Calu3 (cell line): Measurements from ENCODE around the gene ARHGAP5. TPM values are rescaled to one million over a fixed set of nuclear protein-coding genes. Genes with fewer than 3 reads are reported as not detected.
A peak's percentile ranks its signal among the peaks of the same experiment; 100 is the strongest.

Experiments
- BruUV-seq: library from RNA; stranded (reverse); fragments of 400-500 nt; replicated peaks from 2 replicates; lab custom pipeline; 2021; lab: Mats Ljungman, UMichigan
- CTCF ChIA-PET: fragments of 300-600 bp; sonication (Branson Sonifier 250); formaldehyde crosslinking; loops from one replicate; lab custom pipeline; 2022; ENCODE audit warnings: antibody characterized with exemption; lab: Charles Lee
- DNase-seq: peaks from one replicate; pipeline ENCODE4 v3.0.0; 2022
- H3K27ac Mint-ChIP-seq: one replicate; pipeline ENCODE4 v1.8.0; 2022; ENCODE audit warnings: mixed read lengths; ENCODE audit not compliant: unreplicated experiment
- H3K27me3 Mint-ChIP-seq: one replicate; pipeline ENCODE4 v1.8.0; 2022; ENCODE audit warnings: mixed read lengths; ENCODE audit not compliant: unreplicated experiment
- H3K36me3 Mint-ChIP-seq: one replicate; pipeline ENCODE4 v1.8.0; 2022; ENCODE audit warnings: mild to moderate bottlenecking, moderate library complexity, mixed read lengths; ENCODE audit not compliant: insufficient read depth, unreplicated experiment
- H3K4me1 Mint-ChIP-seq: one replicate; pipeline ENCODE4 v1.8.0; 2022; ENCODE audit warnings: mild to moderate bottlenecking, low read depth, mixed read lengths; ENCODE audit not compliant: unreplicated experiment
- H3K4me3 Mint-ChIP-seq: one replicate; pipeline ENCODE4 v1.8.0; 2022; ENCODE audit warnings: mild to moderate bottlenecking, low read depth, moderate library complexity, mixed read lengths; ENCODE audit not compliant: unreplicated experiment
- H3K9me3 Mint-ChIP-seq: one replicate; pipeline ENCODE4 v1.8.0; 2022; ENCODE audit warnings: low read depth, mixed read lengths; ENCODE audit not compliant: unreplicated experiment
- intact Hi-C: fragments of 100-400 bp; cut with micrococcal nuclease; formaldehyde crosslinking; loops from one replicate; pipeline ENCODE4 v1.10.0; 2022; ENCODE audit not compliant: unreplicated experiment
- total RNA-seq: library from RNA; stranded (reverse); gene quantifications from 2 replicates; pipeline ENCODE4 v1.2.3, GENCODE V29; 2022
- TF ChIP-seq, protein P1 (sequence below): fragments of 200-600 bp; IDR thresholded peaks from one replicate; pipeline ENCODE4 v1.8.0; 2022; ENCODE audit warnings: antibody characterized with exemption; ENCODE audit not compliant: unreplicated experiment

The ARHGAP5 gene
- total RNA-seq, 1 experiment from 2014 or later, result 132 TPM

DNA sequence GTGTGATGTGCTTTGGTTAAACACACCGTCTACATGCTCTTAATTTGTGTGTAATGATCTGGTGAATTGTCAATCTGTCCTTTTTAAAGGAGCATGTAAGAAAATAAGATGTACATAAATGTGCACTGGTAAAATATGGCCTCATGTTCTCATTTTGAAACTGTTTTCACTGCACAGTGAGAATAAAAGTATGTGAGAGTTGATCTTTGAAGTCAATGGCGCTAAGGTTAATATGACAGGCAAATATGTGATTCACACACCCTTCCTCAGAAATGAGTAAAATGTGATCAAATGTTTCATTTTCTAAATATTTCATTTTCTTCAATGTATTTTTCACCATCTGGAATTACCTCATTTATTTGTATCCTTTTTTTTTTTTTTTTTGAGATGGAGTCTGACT is 116.4 kb downstream of the ARHGAP5 start:
- Mint-ChIP-seq H3K27me3 (no peaks in the 10 kb centered on the region), H3K36me3 (no peaks in the 10 kb centered on the region), H3K27ac (no peak overlapping the region), H3K9me3 (no peaks in the 10 kb centered on the region), H3K4me1 (no peaks in the 10 kb centered on the region), H3K4me3 (no peak overlapping the region)
- TF ChIP-seq, protein P1, sequence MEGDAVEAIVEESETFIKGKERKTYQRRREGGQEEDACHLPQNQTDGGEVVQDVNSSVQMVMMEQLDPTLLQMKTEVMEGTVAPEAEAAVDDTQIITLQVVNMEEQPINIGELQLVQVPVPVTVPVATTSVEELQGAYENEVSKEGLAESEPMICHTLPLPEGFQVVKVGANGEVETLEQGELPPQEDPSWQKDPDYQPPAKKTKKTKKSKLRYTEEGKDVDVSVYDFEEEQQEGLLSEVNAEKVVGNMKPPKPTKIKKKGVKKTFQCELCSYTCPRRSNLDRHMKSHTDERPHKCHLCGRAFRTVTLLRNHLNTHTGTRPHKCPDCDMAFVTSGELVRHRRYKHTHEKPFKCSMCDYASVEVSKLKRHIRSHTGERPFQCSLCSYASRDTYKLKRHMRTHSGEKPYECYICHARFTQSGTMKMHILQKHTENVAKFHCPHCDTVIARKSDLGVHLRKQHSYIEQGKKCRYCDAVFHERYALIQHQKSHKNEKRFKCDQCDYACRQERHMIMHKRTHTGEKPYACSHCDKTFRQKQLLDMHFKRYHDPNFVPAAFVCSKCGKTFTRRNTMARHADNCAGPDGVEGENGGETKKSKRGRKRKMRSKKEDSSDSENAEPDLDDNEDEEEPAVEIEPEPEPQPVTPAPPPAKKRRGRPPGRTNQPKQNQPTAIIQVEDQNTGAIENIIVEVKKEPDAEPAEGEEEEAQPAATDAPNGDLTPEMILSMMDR, result no peak
- DNase-seq, result no peak
- intact Hi-C loops, result no loop called here
- BruUV-seq, result no TSS peak
- CTCF ChIA-PET, result no interaction called here

- Mint-ChIP-seq H3K9me3 (no peaks in the 10 kb centered on the region), H3K27me3 (no peaks in the 10 kb centered on the region), H3K4me3 (no peak overlapping the region), H3K4me1 (no peaks in the 10 kb centered on the region), H3K36me3 (no peaks in the 10 kb centered on the region), H3K27ac (no peak overlapping the region)
- CTCF ChIA-PET, result no interaction called here
- no TSS peak for BruUV-seq
- intact Hi-C loops, result no loop called here
- TF ChIP-seq, protein P1, result no peak
- DNase-seq, result no peak
Observed at GRCh38 chr14:32195636-32196035, 118.5 kb downstream of the ARHGAP5 start.

DNA sequence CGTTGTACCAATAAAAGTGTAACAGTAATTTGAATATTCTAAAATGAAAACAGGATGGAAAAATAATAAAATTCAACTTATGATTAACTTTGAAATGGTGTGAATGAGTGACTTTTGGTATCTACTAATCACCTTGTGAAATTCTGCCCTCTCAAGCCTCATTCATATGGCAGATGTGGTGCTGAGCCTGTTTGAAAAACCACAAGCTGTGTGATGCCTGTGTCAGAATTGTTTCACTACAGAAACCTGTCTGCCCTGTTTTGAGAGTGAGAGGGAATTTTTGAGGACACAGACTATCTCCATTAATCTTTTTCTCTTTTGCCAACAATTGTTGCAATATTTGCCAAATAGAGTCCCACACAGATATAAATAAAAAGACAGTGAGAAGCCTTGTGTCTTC is 120.8 kb downstream of the ARHGAP5 start:
- DNase-seq, result no peak
- Mint-ChIP-seq H3K9me3 (no peaks in the 10 kb centered on the region), H3K27me3 (no peaks in the 10 kb centered on the region), H3K36me3 (peaks cover 21% of the 10 kb centered on the region), H3K27ac (no peak overlapping the region), H3K4me1 (no peaks in the 10 kb centered on the region), H3K4me3 (no peak overlapping the region)
- BruUV-seq, result no TSS peak
- TF ChIP-seq, protein P1, result no peak
- CTCF ChIA-PET, result no interaction called here
- intact Hi-C loops, result loop anchor here (1.0 kb wide), 1 partner anchor 32 kb away; no protein-coding TSS in a partner anchor

- H3K27me3 Mint-ChIP-seq, result no peaks in the 10 kb centered on the region
- TF ChIP-seq, protein P1, result no peak
- CTCF ChIA-PET, result interaction anchor here (0.6 kb wide), 1 partner anchor 12 kb away, joined by 4 read pairs; no protein-coding TSS in a partner anchor
- BruUV-seq, result no TSS peak
- intact Hi-C loops, result loop anchor here (1.0 kb wide), 1 partner anchor 71 kb away; no protein-coding TSS in a partner anchor
- H3K4me3 Mint-ChIP-seq, result peak overlapping the region; percentile 94
- no peak for DNase-seq
- no peaks in the 10 kb centered on the region for H3K4me1 Mint-ChIP-seq
- peaks cover 35% of the 10 kb centered on the region for H3K36me3 Mint-ChIP-seq
- no peaks in the 10 kb centered on the region for H3K9me3 Mint-ChIP-seq
- H3K27ac Mint-ChIP-seq, result peak overlapping the region; percentile 99
Observed at GRCh38 chr14:32200368-32201192, 123.5 kb downstream of the ARHGAP5 start.
